GM21447 (cell line): ENCODE measurements around the gene RNF167.

Source experiments
- ATAC-seq: cut with Tn5 transposase; IDR thresholded peaks from one replicate; pipeline ENCODE4 v1.9.1; 2021; ENCODE audit not compliant: unreplicated experiment

RNF167 gene

DNA sequence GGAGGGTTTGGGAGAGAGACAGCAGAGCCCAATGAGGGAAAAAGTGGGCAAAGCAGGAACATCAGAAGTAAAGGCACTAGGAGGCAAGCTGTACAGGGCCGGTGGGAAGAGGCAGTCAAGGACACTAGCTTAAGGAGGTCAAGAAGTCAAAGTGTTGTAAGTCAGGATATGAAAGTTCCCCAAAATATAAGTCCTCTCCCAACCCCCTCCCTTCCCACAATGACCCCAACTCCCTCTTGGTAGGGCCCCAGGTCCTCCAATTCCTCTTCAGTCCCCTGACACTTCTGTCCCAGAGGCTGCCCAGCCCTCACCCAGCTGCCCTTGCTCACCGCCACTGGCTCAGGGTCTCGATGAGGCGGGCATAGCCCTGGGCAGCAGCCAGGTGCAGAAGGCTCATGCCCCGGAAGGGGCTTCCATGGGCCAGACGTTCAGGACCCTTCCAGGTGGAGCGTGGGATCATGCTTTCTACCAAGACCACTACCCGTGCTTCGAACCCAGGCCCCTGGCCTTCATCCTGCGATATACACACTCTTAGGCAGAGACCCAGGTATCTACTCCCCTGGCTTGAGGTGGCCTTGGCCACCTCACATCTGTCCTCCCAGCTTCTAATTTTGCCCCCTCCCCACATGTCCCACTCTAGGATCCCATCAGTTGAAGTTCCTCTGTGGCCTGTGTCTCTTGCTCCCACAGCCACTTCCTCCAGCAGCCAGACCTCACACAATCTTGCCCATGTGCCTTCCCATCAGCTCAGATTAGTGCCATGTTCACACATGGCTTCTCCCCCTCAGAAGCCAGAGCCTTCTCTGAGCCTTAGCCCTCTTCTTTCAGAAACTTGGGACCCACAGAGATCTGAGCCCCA, 33.4 kb downstream of the RNF167 start:
- no peak for ATAC-seq

DNA sequence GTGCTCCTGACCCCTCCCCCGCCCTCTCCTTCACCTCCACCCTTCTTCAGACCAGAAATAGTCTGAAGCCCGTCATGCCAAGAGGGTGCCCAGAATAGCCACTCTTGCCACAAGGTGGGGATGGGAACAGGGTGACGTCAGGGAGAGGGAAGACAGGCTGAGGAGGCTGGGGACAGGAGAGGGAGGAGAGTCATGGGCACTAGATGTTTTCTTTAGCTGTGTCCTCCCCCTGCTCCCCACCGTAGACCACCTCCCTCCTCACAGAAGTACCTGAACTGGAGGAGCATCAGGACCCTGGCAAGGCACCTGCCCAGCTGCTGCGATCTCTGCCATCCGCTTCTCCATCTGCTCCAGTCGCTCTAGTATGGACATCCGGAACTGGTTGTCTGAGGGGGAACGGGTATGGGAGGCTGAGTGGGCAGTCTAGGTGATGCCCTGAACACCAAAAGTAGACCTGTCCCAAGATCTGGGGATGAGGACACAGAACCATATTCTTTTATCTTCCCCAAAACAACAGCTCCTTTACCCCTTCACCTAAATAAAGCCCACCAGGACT, 34.1 kb downstream of the RNF167 start:
- ATAC-seq, result no peak

DNA sequence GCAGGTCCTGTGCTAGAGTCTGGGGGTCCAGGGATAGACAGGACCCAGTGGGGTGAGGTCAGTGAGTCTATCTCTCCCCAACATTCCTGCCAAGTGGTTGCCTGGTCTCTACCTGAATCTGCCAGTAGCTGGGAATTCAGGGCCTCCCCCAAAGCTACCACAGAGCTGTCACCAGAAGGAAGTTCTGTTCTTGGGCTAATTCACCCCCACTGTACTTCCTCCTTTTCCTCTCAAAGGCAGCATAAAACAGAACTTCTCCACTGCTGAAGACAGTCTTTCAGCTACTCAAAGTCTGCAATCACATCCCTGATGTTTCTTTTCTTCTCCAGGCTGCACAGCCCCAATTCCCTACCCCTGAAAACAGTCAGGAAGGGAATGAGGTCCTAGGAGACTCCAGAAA, 38.7 kb downstream of the RNF167 start:
- ATAC-seq, result no peak

DNA sequence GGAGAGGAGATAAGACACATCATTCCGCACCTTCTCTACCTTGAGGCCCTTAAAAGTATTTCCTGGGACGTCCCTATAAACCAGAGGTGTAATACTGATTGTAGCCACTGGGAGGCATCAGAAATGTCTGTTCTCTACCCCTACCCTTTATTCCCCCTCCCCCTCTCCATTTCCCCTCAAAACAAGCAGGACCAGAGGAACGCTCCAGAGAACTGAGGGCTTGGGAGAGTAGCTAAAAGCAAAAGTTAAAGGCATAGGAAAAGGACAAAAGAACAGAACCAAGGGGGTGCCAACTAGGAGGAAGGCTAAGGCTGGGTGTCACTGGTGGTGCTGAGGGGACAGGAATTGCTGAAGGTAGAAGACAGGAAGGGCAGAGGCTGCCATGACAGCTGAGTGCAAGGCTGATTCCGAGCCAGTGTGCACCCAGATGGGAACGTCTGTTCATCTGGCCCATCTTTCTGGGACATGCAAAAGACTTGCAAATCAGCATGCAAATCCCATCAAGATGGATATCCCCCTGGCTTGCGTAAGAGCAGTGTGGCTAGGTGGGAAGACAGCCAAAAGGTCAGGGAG, 40.7 kb downstream of the RNF167 start:
- ATAC-seq, result no peak

DNA sequence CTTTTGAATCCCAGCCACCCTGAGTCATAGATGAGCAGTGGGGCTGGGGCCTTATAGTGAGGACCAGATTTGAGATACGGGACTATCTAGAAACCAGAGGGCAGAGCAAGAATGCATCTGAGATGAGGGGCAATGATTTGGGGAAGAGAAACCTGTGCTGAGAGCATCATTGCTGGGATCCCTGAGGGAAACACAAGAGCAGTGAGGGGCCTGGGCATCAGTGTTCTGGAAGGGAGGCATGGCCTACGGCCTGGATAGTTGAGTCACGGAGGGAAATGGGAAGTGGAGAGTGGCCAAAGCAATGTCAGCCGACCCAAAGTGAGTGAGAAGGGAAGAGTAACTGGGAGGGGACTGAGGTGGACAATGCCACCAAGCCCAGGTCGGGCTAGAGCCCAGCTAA, 42.2 kb downstream of the RNF167 start:
- ATAC-seq, result no peak

DNA sequence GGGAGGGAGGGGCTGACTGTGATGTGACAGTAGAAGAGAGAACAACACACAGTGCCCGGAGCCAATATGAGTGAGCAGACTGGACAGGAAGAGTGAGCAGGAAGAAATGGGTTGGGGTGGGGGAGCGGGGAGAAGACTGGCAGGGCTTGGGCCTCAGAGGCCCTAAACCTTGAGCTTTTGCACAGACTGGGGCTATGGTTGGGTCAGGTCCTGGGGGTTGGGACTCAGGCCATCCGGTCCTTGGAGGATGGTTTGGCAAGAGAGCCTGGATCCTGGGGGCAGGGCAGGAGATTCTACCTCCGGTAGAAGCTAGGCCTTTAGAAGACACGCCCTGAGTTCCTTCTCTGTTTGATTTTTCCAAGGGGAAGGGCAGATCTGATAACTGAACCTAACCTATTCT, 46.3 kb downstream of the RNF167 start:
- no peak for ATAC-seq

DNA sequence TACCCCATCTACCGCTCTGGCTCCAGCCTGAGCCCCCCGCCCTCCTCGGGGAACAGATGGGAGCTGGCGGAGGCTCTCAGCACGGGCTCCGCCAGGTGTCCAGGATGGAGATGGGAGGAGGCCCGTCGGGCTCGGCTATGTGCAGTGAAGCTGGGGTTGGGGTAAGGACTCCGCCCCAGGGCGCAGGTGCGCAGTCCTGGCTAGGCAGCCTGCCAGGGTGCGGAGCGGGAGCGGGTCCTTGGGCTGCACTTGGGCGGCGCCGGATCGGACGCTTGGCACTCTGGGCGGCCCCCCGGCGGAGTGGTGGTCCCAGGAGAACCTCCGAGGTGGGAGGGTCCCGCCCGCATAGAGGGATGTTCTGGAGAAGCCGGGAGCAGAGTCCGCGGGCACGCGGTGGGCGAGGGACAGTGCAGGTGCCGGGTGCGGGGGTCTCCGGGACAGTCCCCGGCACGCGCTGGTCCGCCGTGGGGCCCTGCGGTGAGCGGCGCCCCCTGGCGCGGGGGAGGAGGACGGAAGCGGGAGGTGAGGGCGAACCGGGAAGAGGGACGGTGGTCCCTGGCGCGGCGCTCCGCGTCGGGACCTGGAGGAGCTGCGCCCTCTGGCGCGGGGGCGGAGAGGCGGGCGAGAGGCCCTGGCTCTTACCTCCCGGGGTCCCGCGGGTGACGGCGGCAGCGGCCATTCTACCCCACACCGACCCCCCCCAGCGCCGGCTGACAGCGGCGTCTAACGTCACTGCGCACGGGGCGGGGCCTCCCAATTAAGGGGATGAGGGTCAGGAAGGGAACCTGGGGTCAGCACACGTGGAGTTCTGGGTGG, 47.1 kb downstream of the RNF167 start, which contains the start of gene CAMTA2:
TSS of gene CAMTA2 (minus strand) at position 725 of the 816 bp plus-strand sequence. CDS start 1,453 bp downstream, outside the sequence.
- ATAC-seq, result peak; percentile 66

DNA sequence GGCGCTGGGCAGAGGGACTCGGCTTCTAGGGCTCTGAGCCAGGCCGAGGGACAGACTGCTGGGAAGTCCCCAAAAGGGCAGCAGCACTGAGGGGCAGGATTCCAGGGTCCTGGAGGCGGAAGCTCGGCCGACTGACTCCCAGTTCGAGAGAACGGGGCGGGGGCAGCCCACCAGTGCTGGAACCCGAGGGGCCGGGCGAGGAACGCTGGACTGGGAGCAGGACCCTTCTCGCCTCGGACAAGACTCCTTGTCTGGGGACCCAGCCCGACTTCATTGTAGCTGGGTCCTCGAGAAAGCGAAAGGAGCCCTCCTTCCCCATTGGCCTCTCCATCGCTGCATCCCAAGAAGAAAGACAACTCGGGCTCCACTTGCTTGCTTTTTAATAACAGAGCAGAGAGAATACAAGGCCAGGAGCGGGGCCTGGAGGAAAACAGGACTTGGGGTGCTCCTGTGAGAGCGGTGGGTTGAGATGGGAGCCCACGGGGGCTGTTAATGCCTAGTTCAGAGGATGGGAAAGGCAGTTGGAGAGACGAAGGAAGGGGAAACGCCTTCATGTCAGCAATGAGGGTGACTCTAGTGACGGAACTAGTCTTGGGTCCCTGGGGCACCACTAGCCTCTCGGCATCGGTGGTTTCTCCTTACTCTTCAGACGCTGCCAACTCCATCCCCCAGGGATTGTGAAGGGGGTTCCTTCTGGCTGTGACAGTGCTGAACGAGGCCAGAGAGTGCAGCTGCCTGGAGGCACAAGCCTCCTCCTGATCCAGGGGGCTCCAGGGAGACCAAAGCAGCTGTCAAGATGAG, 47.9 kb downstream of the RNF167 start:
- ATAC-seq, result no peak

DNA sequence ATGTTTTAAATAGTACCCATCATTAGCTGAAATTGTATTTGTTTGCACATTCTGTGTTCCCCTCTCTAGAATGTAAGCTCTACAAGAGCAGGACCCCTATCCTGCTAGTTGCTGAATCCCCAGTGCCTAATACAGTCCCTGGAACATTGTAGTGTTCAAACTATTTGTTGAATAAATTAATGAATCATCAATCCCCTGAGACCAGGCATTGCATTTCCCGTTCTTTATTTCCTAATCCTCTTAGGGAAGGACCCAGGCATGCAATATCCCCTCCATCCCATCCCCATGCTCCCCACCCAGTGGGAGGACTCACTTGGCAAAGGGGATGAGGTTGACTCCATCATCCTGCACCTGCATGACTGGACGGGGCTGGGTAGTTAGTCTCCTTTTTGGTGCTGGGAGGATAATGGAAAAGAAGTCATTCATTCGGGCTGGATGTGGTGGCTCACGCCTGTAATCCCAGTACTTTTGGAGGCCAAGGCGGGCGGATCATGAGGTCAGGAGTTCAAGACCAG, 54.1 kb downstream of the RNF167 start:
- no peak for ATAC-seq
